ENCODE measurements around the gene TAS2R20.
"Not testable (repeated sequence)": the region's sequence is repeated elsewhere in the genome, so short reads cannot be mapped to it uniquely, and the experiment has no call there.

Gene TAS2R20

GRCh38 chr12:10998204-10998603 lies at the start of gene TAS2R20:
TSS of gene TAS2R20 (minus strand) at chr12:10998304. CDS start at chr12:10997875, 429 bp downstream.
- DNase-seq: no peak

GRCh38 chr12:11041366-11041765 lies 43.3 kb upstream of the TAS2R20 start:
- DNase-seq: not testable (repeated sequence)

GRCh38 chr12:11040162-11040561 lies 42.1 kb upstream of the TAS2R20 start:
- no peak for DNase-seq

- no peak for DNase-seq
Measured at GRCh38 chr12:11039171-11039570, 41.1 kb upstream of the TAS2R20 start.

GRCh38 chr12:11033959-11034358 lies 35.9 kb upstream of the TAS2R20 start:
- not testable (repeated sequence) for DNase-seq

GRCh38 chr12:11031307-11031706 lies 33.2 kb upstream of the TAS2R20 start, which contains the start of gene TAS2R31:
TSS of gene TAS2R31 (minus strand) at chr12:11031407. CDS start at chr12:11031335, 72 bp downstream.
- no peak for DNase-seq

GRCh38 chr12:11026118-11026517 lies 28.0 kb upstream of the TAS2R20 start:
- DNase-seq: no peak

GRCh38 chr12:11023387-11023786 lies 25.3 kb upstream of the TAS2R20 start:
- no peak for DNase-seq

GRCh38 chr12:11022520-11022919 lies 24.4 kb upstream of the TAS2R20 start, which contains the start of gene TAS2R19:
TSS of gene TAS2R19 (minus strand) at chr12:11022620. CDS start at chr12:11022571, 49 bp downstream.
- no peak for DNase-seq

GRCh38 chr12:11016937-11017336 lies 18.8 kb upstream of the TAS2R20 start:
- no peak for DNase-seq

- DNase-seq: no peak
Measured at GRCh38 chr12:11015775-11016430, 17.8 kb upstream of the TAS2R20 start.

- no peak for DNase-seq
Measured at GRCh38 chr12:11014234-11014633, 16.1 kb upstream of the TAS2R20 start.

- DNase-seq: no peak
Measured at GRCh38 chr12:11007608-11008007, 9.5 kb upstream of the TAS2R20 start.

GRCh38 chr12:10994307-10994706 lies 3.8 kb downstream of the TAS2R20 start:
- no peak for DNase-seq

GRCh38 chr12:10989107-10989506 lies 9.0 kb downstream of the TAS2R20 start:
- no peak for DNase-seq

GRCh38 chr12:10986812-10987211 lies 11.3 kb downstream of the TAS2R20 start, which contains the start of gene TAS2R50:
TSS of gene TAS2R50 (minus strand) at chr12:10986912. CDS start at chr12:10986860, 52 bp downstream.
- no peak for DNase-seq

GRCh38 chr12:10982244-10982643 lies 15.9 kb downstream of the TAS2R20 start:
- no peak for DNase-seq

- DNase-seq: no peak
Measured at GRCh38 chr12:10974965-10975364, 23.1 kb downstream of the TAS2R20 start.

- DNase-seq: peak; percentile 4
Measured at GRCh38 chr12:10968765-10969456, 29.2 kb downstream of the TAS2R20 start.

- DNase-seq: peak; percentile 68
Measured at GRCh38 chr12:10967409-10967808, 30.7 kb downstream of the TAS2R20 start.

GRCh38 chr12:10966314-10966713 lies 31.8 kb downstream of the TAS2R20 start:
- DNase-seq: no peak

- DNase-seq: no peak
Measured at GRCh38 chr12:10965476-10965875, 32.6 kb downstream of the TAS2R20 start.

- no peak for DNase-seq
Measured at GRCh38 chr12:10960211-10960610, 37.9 kb downstream of the TAS2R20 start.

- DNase-seq: no peak
Measured at GRCh38 chr12:10959804-10960203, 38.3 kb downstream of the TAS2R20 start.

Measured in HCEC 1CT (cell line).